HG03060 (cell line): ENCODE measurements around the gene CACHD1.

ENCODE experiments used
- ATAC-seq: cut with Tn5 transposase; IDR thresholded peaks from one replicate; pipeline ENCODE4 v1.9.1; 2021; ENCODE audit warnings: low read depth, moderate number of reproducible peaks; ENCODE audit not compliant: unreplicated experiment

CACHD1 gene

GRCh38 chr1:64518692-64519481 lies 49.0 kb downstream of the CACHD1 start:
- ATAC-seq, result no peak

DNA sequence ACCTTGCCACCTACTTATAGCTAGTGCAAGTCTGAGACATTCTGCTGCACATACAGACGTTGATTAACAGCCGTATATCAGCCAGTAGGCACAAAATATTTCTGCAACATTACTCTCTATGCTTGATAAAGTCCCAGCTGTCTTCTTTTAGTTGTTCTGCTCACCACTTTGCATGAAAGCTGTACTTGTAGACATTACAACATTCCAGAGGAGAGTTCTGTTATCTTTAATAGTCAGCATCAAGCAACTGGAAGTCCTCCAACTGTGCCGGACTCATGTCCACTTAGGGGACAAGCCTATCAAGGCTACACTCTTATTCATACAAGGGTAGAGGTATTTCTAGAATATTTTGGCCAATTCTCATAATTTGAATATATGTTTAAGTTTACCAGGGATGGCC lies 50.0 kb downstream of the CACHD1 start:
- ATAC-seq, result no peak

DNA sequence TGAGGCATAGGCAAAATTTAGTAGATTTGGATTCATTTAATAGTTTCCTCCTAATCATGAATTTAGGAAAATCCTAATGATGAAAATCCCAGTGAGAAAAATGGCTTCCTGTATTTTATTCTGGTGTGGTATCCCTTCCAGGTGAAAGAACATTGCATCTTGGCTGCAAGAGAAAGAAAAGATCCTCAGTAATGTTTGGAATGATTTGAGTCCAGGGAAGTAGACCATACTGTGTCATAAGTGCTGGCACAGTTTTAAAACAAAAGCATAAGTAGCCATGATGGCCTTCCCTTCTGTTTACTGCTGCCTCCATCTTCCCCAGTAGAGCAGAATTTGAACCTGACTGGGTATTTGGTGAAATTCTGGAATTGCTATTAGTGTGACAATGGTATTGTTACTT lies 52.8 kb downstream of the CACHD1 start:
- no peak for ATAC-seq

GRCh38 chr1:64523413-64524337 lies 53.7 kb downstream of the CACHD1 start:
- ATAC-seq, result no peak

- no peak for ATAC-seq
These were observed 54.7 kb downstream of the CACHD1 start for GRCh38 chr1:64524614-64525013.

GRCh38 chr1:64525116-64525686 lies 55.3 kb downstream of the CACHD1 start:
- ATAC-seq, result no peak

DNA sequence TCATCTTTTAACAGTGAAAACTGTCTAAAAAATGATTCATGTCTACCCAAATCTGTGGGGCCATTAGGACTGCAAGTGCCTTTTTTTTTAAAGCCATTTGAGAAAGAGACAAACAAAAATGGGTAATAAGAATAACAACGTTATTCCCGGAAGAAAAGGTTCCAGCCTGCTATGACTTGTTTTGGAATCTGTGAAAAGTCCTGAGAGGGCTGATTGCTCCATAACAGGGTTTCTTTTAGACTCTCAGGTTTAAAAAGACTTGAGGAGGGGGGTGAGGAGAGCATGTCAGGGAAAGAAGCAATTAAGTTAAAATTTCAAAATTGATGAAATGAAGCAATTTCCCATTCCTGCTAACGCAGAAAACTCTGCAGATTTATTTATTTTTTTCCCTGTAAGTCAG lies 56.4 kb downstream of the CACHD1 start:
- ATAC-seq, result no peak

GRCh38 chr1:64527165-64527564 lies 57.2 kb downstream of the CACHD1 start:
- no peak for ATAC-seq

DNA sequence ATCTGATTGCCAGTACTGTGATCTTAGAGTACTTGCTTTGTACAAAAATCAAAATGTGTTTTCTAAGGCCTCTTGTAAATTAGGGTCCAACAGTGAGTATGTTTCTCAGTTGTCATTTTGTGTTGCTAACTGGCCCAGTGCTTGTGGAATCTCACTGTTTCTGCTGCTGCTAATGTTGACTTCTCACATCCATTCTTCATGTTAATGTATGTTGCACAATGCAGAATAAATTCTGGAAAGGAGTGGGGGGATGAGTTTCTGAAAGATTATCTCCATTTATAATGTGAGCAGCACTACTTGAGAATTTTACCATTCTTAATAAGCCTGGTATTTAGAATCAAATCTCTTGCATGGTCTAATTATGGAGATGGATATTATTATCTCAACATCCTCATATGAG lies 57.9 kb downstream of the CACHD1 start:
- ATAC-seq, result no peak

- no peak for ATAC-seq
These were observed 61.2 kb downstream of the CACHD1 start for GRCh38 chr1:64530969-64531692.

- no peak for ATAC-seq
These were observed 62.7 kb downstream of the CACHD1 start for GRCh38 chr1:64532646-64533045.

GRCh38 chr1:64535938-64536835 lies 66.3 kb downstream of the CACHD1 start:
- no peak for ATAC-seq

GRCh38 chr1:64536836-64537490 lies 67.0 kb downstream of the CACHD1 start:
- no peak for ATAC-seq

- ATAC-seq, result no peak
These were observed 68.0 kb downstream of the CACHD1 start for GRCh38 chr1:64537942-64538341.

DNA sequence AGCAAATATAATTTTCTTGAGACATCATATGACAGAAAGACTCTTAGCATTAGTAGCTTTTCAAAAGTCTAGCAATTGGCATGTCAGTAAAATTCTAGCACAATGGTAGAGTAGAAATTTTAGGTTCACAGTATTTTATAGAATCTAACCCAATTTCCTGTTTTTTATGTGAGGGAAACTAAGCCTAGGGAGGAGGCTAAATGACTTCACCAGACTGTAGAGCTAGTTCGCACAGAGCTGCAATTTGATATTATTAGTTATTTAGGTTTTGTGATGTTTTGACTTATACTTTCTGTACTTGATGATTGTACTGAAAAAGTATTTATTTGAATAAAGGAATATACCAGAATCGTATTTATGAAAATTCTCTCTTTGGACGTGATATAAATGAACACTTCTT lies 68.5 kb downstream of the CACHD1 start:
- no peak for ATAC-seq

GRCh38 chr1:64539289-64539688 lies 69.4 kb downstream of the CACHD1 start:
- no peak for ATAC-seq

GRCh38 chr1:64539781-64540218 lies 69.9 kb downstream of the CACHD1 start:
- ATAC-seq, result no peak

DNA sequence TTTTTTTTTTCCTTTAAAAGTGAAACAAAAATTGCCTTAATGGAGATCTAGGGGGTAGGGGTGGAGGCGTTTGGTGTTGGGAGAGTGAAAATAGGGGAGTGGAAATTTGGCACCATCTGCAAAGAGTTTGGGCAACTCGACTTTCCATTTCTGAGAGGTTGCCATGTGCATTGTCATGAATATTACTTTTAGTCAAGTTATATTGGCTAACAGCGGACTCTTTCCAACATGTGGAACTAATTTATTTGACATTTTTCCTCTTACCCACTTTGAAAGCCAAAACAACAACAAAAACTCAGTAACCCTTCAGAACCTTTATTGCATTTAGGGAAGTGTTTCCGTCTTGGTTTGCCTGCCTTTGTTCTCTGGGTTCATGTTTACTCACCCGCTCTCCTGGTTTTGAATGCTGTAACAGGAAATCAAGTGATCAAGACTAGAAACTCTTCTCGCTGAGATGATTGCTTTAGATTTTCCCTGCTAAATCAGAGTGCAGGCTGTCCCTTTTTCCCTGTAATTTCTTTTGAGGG lies 70.4 kb downstream of the CACHD1 start:
- ATAC-seq, result no peak

DNA sequence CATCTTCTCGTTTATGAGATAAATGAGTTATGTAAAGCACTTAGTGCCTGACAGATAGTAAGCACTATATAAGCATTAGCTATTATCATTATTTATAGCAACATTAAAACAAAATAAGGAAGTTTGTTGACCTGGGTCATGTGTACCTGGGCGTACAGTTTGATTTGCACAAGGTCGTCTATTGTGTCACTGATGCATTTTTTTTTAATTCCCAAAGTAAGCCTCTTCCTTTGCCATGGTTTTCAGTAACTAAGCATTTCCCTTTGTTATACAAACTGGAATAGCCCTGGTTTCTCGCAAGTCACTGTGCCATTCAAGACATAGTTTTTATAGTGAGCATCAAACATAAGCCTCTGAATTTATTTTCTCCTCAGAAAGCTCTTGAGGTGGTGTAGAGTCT lies 72.2 kb downstream of the CACHD1 start:
- ATAC-seq, result no peak
